Occipital lobe (tissue), 3 donors: ENCODE results near the gene ADAMTS7. TPM values are rescaled to one million over a fixed set of nuclear protein-coding genes. Genes with fewer than 3 reads are reported as not detected.
"Not testable (repeated sequence)": the region's sequence is repeated elsewhere in the genome, so short reads cannot be mapped to it uniquely, and the experiment has no call there.

Source experiments
- DNase-seq: peaks from one replicate; lab custom pipeline; 2025; lab: John Stamatoyannopoulos, UW
- small RNA-seq: library from RNA; depleted of rRNA; stranded (forward); fragments of <200 nt; gene quantifications from one replicate; pipeline ENCODE3, GENCODE V24; 2014
- total RNA-seq: library from RNA; depleted of rRNA; stranded (reverse); fragments of >200 nt; gene quantifications from one replicate; pipeline ENCODE4 v1.2.3, GENCODE V29; 2014

Gene ADAMTS7
- total RNA-seq, 1 donor from 2014 or later: 5.9 TPM

- DNase-seq: no peak
Observed at GRCh38 chr15:78726870-78727551, 84.3 kb downstream of the ADAMTS7 start.

DNA sequence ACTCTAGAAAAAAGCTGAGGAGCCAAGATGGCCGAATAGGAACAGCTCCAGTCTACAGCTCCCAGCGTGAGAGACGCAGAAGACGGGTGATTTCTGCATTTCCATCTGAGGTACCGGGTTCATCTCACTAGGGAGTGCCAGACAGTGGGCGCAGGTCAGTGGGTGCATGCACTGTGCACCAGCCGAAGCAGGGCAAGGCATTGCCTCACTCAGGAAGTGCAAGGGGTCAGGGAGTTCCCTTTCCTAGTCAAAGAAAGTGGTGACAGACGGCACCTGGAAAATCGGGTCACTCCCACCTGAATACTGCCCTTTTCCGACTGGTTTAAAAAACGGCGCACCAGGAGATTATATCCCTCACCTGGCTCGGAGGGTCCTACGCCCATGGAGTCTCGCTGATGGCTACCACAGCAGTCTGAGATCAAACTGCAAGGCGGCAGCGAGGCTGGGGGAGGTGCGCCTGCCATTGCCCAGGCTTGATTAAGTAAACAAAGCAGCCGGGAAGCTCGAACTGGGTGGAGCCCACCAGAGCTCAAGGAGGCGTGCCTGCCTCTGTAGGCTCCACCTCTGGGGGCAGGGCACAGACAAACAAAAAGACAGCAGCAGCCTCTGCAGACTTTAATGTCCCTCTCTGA, 91.3 kb downstream of the ADAMTS7 start:
- DNase-seq: not testable (repeated sequence)

DNA sequence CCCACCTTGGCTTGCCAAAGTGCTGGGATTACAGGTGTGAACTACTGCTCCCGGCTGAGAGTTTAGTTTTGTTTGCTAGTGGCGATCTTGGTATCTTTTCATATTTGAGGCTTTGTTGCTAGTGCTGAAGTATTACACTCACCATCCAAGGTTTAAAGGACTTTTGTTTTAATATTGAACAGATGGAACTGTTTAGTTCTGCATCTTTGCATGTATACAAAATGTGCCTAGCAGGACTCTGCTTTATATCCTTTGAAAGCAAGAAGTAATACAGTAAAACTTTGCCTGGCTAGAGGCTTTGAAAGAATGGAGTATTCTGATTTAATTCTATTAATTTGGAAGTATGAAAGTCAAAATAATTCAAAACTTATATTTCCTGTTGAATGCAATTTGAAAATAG, 92.4 kb downstream of the ADAMTS7 start:
- DNase-seq: no peak

- DNase-seq: no peak
Observed at GRCh38 chr15:78717956-78718656, 93.2 kb downstream of the ADAMTS7 start.

GRCh38 chr15:78716651-78717050, 94.6 kb downstream of the ADAMTS7 start:
- DNase-seq: no peak

- DNase-seq: no peak
Observed at GRCh38 chr15:78715930-78716329, 95.3 kb downstream of the ADAMTS7 start.

GRCh38 chr15:78715434-78715833, 95.8 kb downstream of the ADAMTS7 start:
- DNase-seq: no peak

GRCh38 chr15:78714890-78715289, 96.4 kb downstream of the ADAMTS7 start:
- DNase-seq: no peak

DNA sequence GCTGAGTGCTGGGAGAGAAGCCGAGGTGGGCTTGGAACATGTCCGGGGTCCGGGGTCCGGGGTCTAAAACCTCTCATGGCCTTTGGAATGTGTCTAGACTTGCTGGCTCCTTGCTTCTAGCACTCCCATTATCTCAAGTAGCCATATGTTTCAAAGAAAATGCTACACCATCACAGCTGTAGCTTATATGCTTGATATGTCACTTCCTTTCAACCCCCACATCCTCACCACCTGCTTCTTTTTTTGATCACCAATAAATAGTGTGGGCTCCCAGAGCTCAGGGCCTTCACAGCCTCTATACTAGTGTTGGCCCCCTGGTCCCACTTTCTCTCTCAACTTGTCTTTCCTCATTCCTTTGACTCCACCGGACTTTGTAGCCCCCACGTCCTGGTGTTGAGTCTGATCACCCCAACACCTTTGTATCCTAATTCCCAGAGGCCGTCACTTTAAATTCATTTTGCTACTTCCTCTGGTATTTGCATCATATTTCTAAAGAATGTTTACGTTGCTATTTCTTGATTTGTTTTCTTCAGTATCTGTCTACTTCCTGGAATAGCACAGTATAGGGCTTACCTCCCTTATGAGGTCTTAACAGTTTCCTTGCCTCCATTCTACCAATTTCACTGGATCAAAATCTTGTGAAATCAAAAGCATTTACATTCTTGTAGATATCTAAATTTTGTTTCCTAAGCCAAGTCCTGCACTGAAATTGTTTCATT, 98.3 kb downstream of the ADAMTS7 start:
- no peak for DNase-seq

DNA sequence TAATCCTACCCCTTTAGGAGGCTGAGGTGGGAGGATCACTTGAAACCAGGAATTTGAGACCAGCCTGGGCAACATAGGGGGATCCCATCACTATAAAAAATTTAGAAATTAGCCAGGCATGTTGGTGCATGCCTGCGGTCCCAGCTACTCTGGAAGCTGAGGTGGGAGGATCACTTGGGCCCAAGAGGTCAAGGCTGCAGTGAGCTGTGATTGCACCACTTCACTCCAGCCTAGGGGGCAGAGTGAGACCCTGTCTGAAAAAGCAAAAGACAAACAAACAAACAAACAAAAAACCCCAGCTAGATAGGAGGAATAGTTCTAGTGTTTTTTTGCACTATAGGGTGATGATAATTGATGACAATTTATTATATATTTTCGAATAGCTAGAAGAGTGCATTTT, 99.6 kb downstream of the ADAMTS7 start:
- no peak for DNase-seq

DNA sequence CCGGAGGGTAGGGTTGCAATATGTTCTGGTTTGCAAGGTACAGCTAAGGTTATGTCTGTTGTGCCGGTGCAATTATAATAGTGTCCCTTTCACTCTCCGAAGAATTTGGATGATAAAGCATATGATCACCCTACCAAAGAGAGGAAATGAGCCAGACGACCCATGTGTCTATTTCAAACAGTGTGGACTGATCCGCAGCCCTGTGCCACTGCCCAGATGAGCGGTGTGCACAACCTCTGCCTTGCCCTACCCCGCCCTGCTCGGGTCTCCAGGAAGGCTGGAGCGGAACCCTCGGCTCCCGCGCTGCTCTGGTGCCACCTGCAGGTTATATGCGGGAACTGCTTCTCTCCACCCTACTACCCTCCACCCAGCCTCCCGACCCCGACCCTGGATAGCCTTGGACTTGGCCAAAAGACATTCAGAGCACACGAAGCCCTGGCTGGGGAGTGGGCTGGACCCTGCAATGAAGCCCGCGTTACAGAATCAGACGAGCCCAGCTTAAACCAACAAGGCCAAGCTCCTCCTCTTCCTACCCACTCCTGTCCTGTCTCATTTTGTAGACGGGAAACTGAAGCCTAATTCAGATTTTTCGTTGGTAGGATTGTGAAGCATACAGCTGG, 101.9 kb downstream of the ADAMTS7 start:
- DNase-seq: peak; percentile 6

Small RNA genes within 50 kb of the gene (small RNA-seq; reads per million reads assigned to genes)
- gene AC022748.3: not detected

Other genes with a start within 250 kb of the ADAMTS7 start
- 4.8 TPM for gene CHRNA5, start 245.9 kb downstream of the ADAMTS7 start, total RNA-seq
- gene CHRNA3, start 190.5 kb downstream of the ADAMTS7 start, total RNA-seq: 0.31 TPM
- 1.1 TPM for gene CHRNB4, start 170.3 kb downstream of the ADAMTS7 start, total RNA-seq
- 697 TPM for gene MORF4L1, start 61.4 kb upstream of the ADAMTS7 start, total RNA-seq
- 29.2 TPM for gene CTSH, start 133.6 kb upstream of the ADAMTS7 start, total RNA-seq